Tibial artery (tissue), 4 donors: ENCODE measurements around the gene ENTREP3.
A peak's percentile ranks its signal among the peaks of the same experiment; 100 is the strongest.

Experiments used
- DNase-seq, 2 donors: peaks; one replicate each; pipeline ENCODE4 v3.0.0-alpha.2; 2019
- H3K27ac ChIP-seq, 2 donors: fragments of 200-600 bp; sonication (generic) in 1 of 2; 1 replicate in 1 of 2; 2 replicates in 1 of 2; pipeline ENCODE4 v1.5.1; 2018 to 2019; ENCODE audit warnings: mild to moderate bottlenecking in 1 of 2
- H3K27me3 ChIP-seq, 2 donors: fragments of 200-600 bp; sonication (generic) in 1 of 2; one replicate each; pipeline versions ENCODE4 v1.5.1 to v1.6.0; 2016 to 2019
- H3K36me3 ChIP-seq, 3 donors: fragments of 200-600 bp; sonication (generic) in 2 of 3; one replicate each; pipeline ENCODE4 v1.5.1; 2016 to 2019; ENCODE audit warnings: mild to moderate bottlenecking in 2 of 3
- H3K4me1 ChIP-seq, 4 donors: fragments of 200-600 bp; sonication (generic) in 2 of 4; 1 replicate in 3 of 4; 2 replicates in 1 of 4; pipeline ENCODE4 v1.5.1; 2016 to 2019
- H3K4me3 ChIP-seq, 2 donors: fragments of 200-600 bp; sonication (generic) in 1 of 2; 1 replicate in 1 of 2; 2 replicates in 1 of 2; pipeline ENCODE4 v1.5.1; 2018 to 2019; ENCODE audit warnings: mild to moderate bottlenecking in 2 of 2
- H3K9me3 ChIP-seq, 3 donors: fragments of 200-600 bp; sonication (generic) in 1 of 3; one replicate each; pipeline ENCODE4 v1.5.1; 2016 to 2019
- intact Hi-C: fragments of 100-400 bp; cut with DNase I; formaldehyde crosslinking; loops from one replicate; pipeline ENCODE4 v1.15.0; 2023; ENCODE audit warnings: low total_unique reads
- TF ChIP-seq, protein P1 (sequence below), 2 experiments: fragments of 200-600 bp in 1 of 2; fragments of 450-650 bp in 1 of 2; IDR thresholded peaks; one replicate each; pipeline ENCODE4 v1.5.1; 2017 to 2019; ENCODE audit warnings: antibody characterized with exemption in 2 of 2, mild to moderate bottlenecking in 1 of 2, moderate library complexity in 1 of 2

Gene ENTREP3

DNA sequence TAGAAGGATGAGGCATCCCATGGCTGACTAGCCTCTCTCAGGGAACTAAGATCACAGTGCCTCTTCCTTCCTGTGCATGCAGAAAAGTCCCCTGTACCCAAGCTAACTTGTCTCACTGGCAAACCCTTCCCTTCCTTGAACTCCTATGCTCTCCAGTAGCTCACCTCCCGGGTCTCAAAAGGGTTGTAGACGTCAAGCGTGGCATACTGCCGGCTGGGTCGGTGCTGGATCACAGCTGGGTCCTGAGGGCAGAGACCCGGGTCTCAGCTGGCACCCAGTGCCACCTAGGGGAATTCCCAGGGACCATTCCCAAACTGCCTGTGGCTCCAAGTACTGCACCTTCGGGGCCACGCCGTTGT is 6.2 kb upstream of the ENTREP3 start:
- Histone ChIP-seq H3K4me3 (peak overlapping the region; percentile 72 to 87), H3K27me3 (no peaks in the 10 kb centered on the region), H3K9me3 (no peaks in the 10 kb centered on the region), H3K4me1 (peaks cover 0 to 27% (median 22%) of the 10 kb centered on the region in 4 donors), H3K27ac (peak overlapping the region; percentile 83 to 91), H3K36me3 (peaks cover 26 to 76% (median 48%) of the 10 kb centered on the region in 3 donors)
- TF ChIP-seq, protein P1, sequence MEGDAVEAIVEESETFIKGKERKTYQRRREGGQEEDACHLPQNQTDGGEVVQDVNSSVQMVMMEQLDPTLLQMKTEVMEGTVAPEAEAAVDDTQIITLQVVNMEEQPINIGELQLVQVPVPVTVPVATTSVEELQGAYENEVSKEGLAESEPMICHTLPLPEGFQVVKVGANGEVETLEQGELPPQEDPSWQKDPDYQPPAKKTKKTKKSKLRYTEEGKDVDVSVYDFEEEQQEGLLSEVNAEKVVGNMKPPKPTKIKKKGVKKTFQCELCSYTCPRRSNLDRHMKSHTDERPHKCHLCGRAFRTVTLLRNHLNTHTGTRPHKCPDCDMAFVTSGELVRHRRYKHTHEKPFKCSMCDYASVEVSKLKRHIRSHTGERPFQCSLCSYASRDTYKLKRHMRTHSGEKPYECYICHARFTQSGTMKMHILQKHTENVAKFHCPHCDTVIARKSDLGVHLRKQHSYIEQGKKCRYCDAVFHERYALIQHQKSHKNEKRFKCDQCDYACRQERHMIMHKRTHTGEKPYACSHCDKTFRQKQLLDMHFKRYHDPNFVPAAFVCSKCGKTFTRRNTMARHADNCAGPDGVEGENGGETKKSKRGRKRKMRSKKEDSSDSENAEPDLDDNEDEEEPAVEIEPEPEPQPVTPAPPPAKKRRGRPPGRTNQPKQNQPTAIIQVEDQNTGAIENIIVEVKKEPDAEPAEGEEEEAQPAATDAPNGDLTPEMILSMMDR (IDR thresholded peaks at IDR 0.05), result no peak
- no peak for DNase-seq
- intact Hi-C loops, result no loop called here

DNA sequence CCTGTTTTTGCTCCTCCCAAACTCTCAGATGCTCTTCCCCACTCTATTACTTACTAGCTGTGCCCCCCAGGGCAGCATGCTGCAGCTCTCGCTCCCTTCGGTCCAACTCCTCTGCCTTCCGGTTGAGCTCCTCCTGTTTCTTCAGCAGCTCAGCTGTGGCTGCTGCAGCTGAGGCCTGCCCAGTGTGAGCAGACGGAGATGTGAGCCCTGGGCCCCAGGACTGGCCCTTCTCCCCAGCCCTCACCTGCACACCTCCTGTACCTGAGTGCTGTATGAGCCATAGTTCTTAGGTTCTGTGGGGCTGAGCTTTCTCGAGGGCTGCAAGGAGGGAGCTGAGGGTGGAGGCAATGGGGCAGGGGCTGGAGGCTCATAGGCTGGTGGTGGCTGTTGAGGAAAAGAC is 5.0 kb upstream of the ENTREP3 start:
- H3K36me3 ChIP-seq, result peaks cover 15 to 70% (median 36%) of the 10 kb centered on the region in 3 donors
- DNase-seq, result no peak
- H3K27ac ChIP-seq, result no peak overlapping the region
- TF ChIP-seq, protein P1 (IDR thresholded peaks at IDR 0.05), result no peak
- no peaks in the 10 kb centered on the region for H3K9me3 ChIP-seq
- intact Hi-C loops, result no loop called here
- peaks cover 0 to 36% (median 28%) of the 10 kb centered on the region in 4 donors for H3K4me1 ChIP-seq
- no peaks in the 10 kb centered on the region for H3K27me3 ChIP-seq
- H3K4me3 ChIP-seq, result no peak overlapping the region

DNA sequence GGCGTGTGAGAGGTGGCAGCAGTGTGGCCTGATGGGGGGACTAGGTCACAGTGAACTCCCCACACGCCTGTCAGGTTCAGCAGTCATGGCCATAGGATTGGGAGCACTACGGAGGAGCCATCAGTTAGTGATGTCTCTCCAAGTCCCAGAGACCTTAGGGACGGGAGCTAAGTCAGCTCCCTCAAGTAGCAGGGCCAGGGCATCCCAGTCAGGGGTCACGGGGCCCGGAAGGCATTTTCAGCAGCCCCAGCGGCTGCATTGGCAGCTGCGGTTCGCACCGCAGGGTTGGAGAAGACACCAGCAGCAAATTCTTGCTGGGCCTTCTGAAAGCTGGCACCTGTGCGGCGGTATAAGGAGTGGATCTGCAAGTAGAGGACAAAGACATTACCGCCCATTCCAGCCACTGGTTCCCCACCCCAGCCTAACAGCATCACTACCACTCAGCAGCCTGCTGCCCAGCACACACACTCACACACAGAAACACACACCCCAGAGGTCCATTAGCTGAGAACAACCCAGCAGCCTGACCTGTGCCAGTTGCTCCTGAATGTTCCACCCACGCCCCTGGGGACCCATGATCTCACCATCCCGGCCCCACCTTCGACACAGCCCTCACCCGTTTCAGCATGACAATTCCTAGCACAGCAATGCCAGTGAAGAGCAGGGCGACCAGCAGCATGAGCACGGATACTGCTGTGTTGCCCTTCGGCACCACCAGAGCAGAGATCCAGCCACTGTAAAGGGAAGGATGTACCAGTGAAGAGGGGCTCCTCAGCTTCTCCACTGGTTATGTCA is 972 bp upstream of the ENTREP3 start:
- intact Hi-C loops, result no loop called here
- Histone ChIP-seq H3K9me3 (no peaks in the 10 kb centered on the region), H3K27me3 (no peaks in the 10 kb centered on the region), H3K4me1 (peaks cover 0 to 47% (median 37%) of the 10 kb centered on the region in 4 donors), H3K27ac (peak overlapping the region; percentile 96 to 97), H3K36me3 (peaks cover 0 to 45% (median 10%) of the 10 kb centered on the region in 3 donors), H3K4me3 (peak overlapping the region; percentile 74 to 79)
- no peak for DNase-seq
- TF ChIP-seq, protein P1 (IDR thresholded peaks at IDR 0.05), result no peak

DNA sequence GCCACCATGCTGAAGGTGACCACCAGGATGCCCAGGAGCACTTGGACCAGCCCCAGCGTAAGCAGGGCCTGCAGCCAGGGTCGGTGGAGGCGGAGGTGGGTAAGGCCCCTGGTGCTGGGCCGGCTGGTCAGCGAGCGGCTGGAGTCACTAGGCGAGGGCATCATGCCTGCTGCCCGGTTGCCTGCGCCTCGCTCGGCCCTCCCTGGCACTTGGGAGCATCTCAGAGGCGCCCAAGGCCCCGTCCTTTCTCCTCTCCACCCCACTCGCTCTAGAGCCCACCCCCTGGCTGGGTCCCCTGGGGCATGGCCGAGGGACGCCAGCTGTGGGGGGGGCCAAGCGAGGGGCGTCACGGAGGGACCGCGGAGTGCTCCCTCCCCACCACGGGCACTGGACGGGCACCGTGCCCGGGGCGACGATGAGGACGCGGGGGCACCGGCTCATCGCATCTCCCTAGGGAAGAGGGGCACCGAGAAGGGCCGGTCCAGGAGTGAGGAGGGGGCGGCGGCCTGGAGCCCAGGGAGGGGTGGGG is 505 bp downstream of the ENTREP3 start:
- DNase-seq, result peak in 1 of 2 donors; percentile 29
- TF ChIP-seq, protein P1 (IDR thresholded peaks at IDR 0.05), result peak in 1 of 2 experiments; percentile 12
- Histone ChIP-seq H3K4me3 (peak overlapping the region; percentile 74 to 79), H3K9me3 (no peaks in the 10 kb centered on the region), H3K27ac (peak overlapping the region; percentile 96 to 97), H3K27me3 (no peaks in the 10 kb centered on the region), H3K4me1 (peaks cover 0 to 47% (median 35%) of the 10 kb centered on the region in 4 donors), H3K36me3 (peaks cover 0 to 36% (median 5%) of the 10 kb centered on the region in 3 donors)
- intact Hi-C loops, result loop anchor here (5.0 kb wide), 1 partner anchor 68 kb away; the partner anchor contains the start of gene RUSC1

DNA sequence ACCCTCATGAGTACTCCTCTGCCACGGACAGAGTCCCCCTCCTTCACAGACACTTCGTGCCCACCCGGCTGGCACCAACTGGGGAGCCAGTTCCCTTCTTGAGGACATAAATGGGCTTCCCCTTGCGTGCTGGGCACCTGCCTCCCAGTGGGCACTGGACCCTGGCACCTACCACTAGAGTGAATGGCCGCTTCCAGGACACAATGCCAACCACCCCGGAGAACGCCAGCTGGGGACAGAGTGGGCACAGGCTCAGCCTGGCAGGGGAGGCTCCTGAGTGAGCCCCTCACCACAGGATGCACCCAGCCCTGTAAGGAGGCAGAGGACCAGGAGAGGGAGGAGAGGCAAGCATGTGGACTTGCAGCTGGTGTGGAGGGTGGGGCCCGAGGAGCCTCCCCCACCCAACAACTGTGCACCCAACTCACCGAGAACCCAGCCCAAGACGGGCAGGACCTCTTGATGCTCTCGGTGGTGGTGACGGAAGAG is 1.0 kb downstream of the ENTREP3 start:
- TF ChIP-seq, protein P1 (IDR thresholded peaks at IDR 0.05), result no peak
- peaks cover 0 to 30% (median 5%) of the 10 kb centered on the region in 3 donors for H3K36me3 ChIP-seq
- no peaks in the 10 kb centered on the region for H3K9me3 ChIP-seq
- H3K27ac ChIP-seq, result peak overlapping the region; percentile 96 to 97
- intact Hi-C loops, result loop anchor here (5.0 kb wide), 1 partner anchor 68 kb away; the partner anchor contains the start of gene RUSC1
- peak overlapping the region; percentile 74 to 79 for H3K4me3 ChIP-seq
- no peaks in the 10 kb centered on the region for H3K27me3 ChIP-seq
- no peak for DNase-seq
- H3K4me1 ChIP-seq, result peaks cover 0 to 47% (median 35%) of the 10 kb centered on the region in 4 donors
